Measurements from ENCODE around the gene PCBD2. TPM values are rescaled to one million over a fixed set of nuclear protein-coding genes. Genes with fewer than 3 reads are reported as not detected.
"Not testable (repeated sequence)": the region's sequence is repeated elsewhere in the genome, so short reads cannot be mapped to it uniquely, and the experiment has no call there.

PCBD2 gene
- total and polyA plus RNA-seq, 2 experiments from 2014 or later = 5.8 to 10.1 TPM

- Histone ChIP-seq H3K4me2 (ENCODE audit: unreplicated experiment) (no peak overlapping the region), H3K9me2 (ENCODE audit: insufficient read depth) (no peaks in the 10 kb centered on the region), H3K36me3 (ENCODE audit: low read depth) (no peaks in the 10 kb centered on the region), H3K9me3 (ENCODE audit: low read depth) (no peaks in the 10 kb centered on the region), H4K20me1 (ENCODE audit: insufficient read depth) (no peaks in the 10 kb centered on the region), H3K4me3 (no peak overlapping the region), H3K9ac (no peak overlapping the region), H3K27me3 (replicated peaks; ENCODE audit: insufficient read depth) (peaks cover 5% of the 10 kb centered on the region), H3K4me1 (ENCODE audit: insufficient read depth) (no peaks in the 10 kb centered on the region), H2AFZ (no peak overlapping the region), H3K79me2 (ENCODE audit: insufficient read depth) (no peaks in the 10 kb centered on the region), H3F3A (ENCODE audit: insufficient read depth) (no peaks in the 10 kb centered on the region), H3K27ac (no peak overlapping the region)
- no peak for TF ChIP-seq EZH2phosphoT487 (IDR thresholded peaks at IDR 0.05; ENCODE audit: insufficient read depth, low read depth)
- no peak for TF ChIP-seq EZH2 (IDR thresholded peaks at IDR 0.05; ENCODE audit: insufficient read depth, poor library complexity, severe bottlenecking)
- 62 to 66% methylated on average over 8 of the region's 8 CpGs for WGBS, 2 experiments (ENCODE audit: low coverage in 1 of 2, low lambda C conversion rate in 2 of 2, missing lambda C conversion rate in 2 of 2)
- in situ Hi-C loops (cut with MboI) = no loop called here
- no peak for DNase-seq
These were observed 91.0 kb downstream of the PCBD2 start for GRCh38 chr5:134995850-134996402.

- H4K20me1 ChIP-seq (ENCODE audit: insufficient read depth) = no peaks in the 10 kb centered on the region
- WGBS, 2 experiments (ENCODE audit: low coverage in 1 of 2, low lambda C conversion rate in 2 of 2, missing lambda C conversion rate in 2 of 2) = 65 to 66% methylated on average over 11 of the region's 11 CpGs
These were observed 92.1 kb downstream of the PCBD2 start for GRCh38 chr5:134997015-134997414.

GRCh38 chr5:134998068-134998467 lies 93.1 kb downstream of the PCBD2 start:
- H2AFZ ChIP-seq; H4K20me1 ChIP-seq (ENCODE audit: insufficient read depth); H3K79me2 ChIP-seq (ENCODE audit: insufficient read depth); H3K4me2 ChIP-seq (ENCODE audit: unreplicated experiment); H3F3A ChIP-seq (ENCODE audit: insufficient read depth); in situ Hi-C loops (cut with MboI); H3K27ac ChIP-seq; H3K9me2 ChIP-seq (ENCODE audit: insufficient read depth); DNase-seq; H3K36me3 ChIP-seq (ENCODE audit: low read depth); H3K4me1 ChIP-seq (ENCODE audit: insufficient read depth); H3K9ac ChIP-seq; H3K4me3 ChIP-seq; H3K27me3 ChIP-seq (replicated peaks; ENCODE audit: insufficient read depth); H3K9me3 ChIP-seq (ENCODE audit: low read depth): not testable (repeated sequence)
- WGBS, 2 experiments (ENCODE audit: low coverage in 1 of 2, low lambda C conversion rate in 2 of 2, missing lambda C conversion rate in 2 of 2) = 51 to 53% methylated on average over 5 of the region's 5 CpGs

More at GRCh38 chr5:134997015-134997414, 92.1 kb downstream of the PCBD2 start:
- Histone ChIP-seq H3K79me2 (ENCODE audit: insufficient read depth) (no peaks in the 10 kb centered on the region), H2AFZ (no peak overlapping the region), H3K9ac (no peak overlapping the region), H3K27ac (no peak overlapping the region), H3K4me2 (ENCODE audit: unreplicated experiment) (no peak overlapping the region), H3K4me3 (no peak overlapping the region), H3K4me1 (ENCODE audit: insufficient read depth) (no peaks in the 10 kb centered on the region), H3F3A (ENCODE audit: insufficient read depth) (no peaks in the 10 kb centered on the region), H3K36me3 (ENCODE audit: low read depth) (no peaks in the 10 kb centered on the region), H3K27me3 (replicated peaks; ENCODE audit: insufficient read depth) (peaks cover 5% of the 10 kb centered on the region; the same call in 1 of the 2 replicates), H3K9me2 (ENCODE audit: insufficient read depth) (no peaks in the 10 kb centered on the region), H3K9me3 (ENCODE audit: low read depth) (no peaks in the 10 kb centered on the region)
- DNase-seq = no peak
- no peak for TF ChIP-seq EZH2phosphoT487 (IDR thresholded peaks at IDR 0.05; ENCODE audit: insufficient read depth, low read depth)
- TF ChIP-seq EZH2 (IDR thresholded peaks at IDR 0.05; ENCODE audit: insufficient read depth, poor library complexity, severe bottlenecking) = no peak
- in situ Hi-C loops (cut with MboI) = no loop called here

GRCh38 chr5:135004376-135004775 lies 99.4 kb downstream of the PCBD2 start:
- no peak for DNase-seq
- TF ChIP-seq EZH2phosphoT487 (IDR thresholded peaks at IDR 0.05; ENCODE audit: insufficient read depth, low read depth) (no peak), EZH2 (IDR thresholded peaks at IDR 0.05; ENCODE audit: insufficient read depth, poor library complexity, severe bottlenecking) (no peak)
- Histone ChIP-seq H3K4me3 (no peak overlapping the region), H3K9me3 (ENCODE audit: low read depth) (no peaks in the 10 kb centered on the region), H3K27ac (no peak overlapping the region), H3K9ac (no peak overlapping the region), H2AFZ (no peak overlapping the region), H3K9me2 (ENCODE audit: insufficient read depth) (no peaks in the 10 kb centered on the region), H3F3A (ENCODE audit: insufficient read depth) (no peaks in the 10 kb centered on the region), H3K4me2 (ENCODE audit: unreplicated experiment) (no peak overlapping the region), H3K27me3 (replicated peaks; ENCODE audit: insufficient read depth) (no peaks in the 10 kb centered on the region; the same call in 1 of the 2 replicates), H3K79me2 (ENCODE audit: insufficient read depth) (no peaks in the 10 kb centered on the region), H3K4me1 (ENCODE audit: insufficient read depth) (no peaks in the 10 kb centered on the region), H4K20me1 (ENCODE audit: insufficient read depth) (no peaks in the 10 kb centered on the region), H3K36me3 (ENCODE audit: low read depth) (no peaks in the 10 kb centered on the region)
- in situ Hi-C loops (cut with MboI) = no loop called here
- 51 to 62% methylated on average over 3 of the region's 3 CpGs for WGBS, 2 experiments (ENCODE audit: low coverage in 1 of 2, low lambda C conversion rate in 2 of 2, missing lambda C conversion rate in 2 of 2)

- DNase-seq = no peak
These were observed 100.1 kb downstream of the PCBD2 start for GRCh38 chr5:135005076-135005475.

More at GRCh38 chr5:135005076-135005475, 100.1 kb downstream of the PCBD2 start:
- no peaks in the 10 kb centered on the region for H3K9me2 ChIP-seq (ENCODE audit: insufficient read depth)
- no peaks in the 10 kb centered on the region; the same call in 1 of the 2 replicates for H3K27me3 ChIP-seq (replicated peaks; ENCODE audit: insufficient read depth)
- H2AFZ ChIP-seq = no peak overlapping the region
- no peak overlapping the region for H3K4me2 ChIP-seq (ENCODE audit: unreplicated experiment)
- in situ Hi-C loops (cut with MboI) = no loop called here
- WGBS, 2 experiments (ENCODE audit: low coverage in 1 of 2, low lambda C conversion rate in 2 of 2, missing lambda C conversion rate in 2 of 2) = 71 to 74% methylated on average over 3 of the region's 3 CpGs
- H3K4me1 ChIP-seq (ENCODE audit: insufficient read depth) = no peaks in the 10 kb centered on the region
- H3K9me3 ChIP-seq (ENCODE audit: low read depth) = no peaks in the 10 kb centered on the region
- TF ChIP-seq EZH2 (IDR thresholded peaks at IDR 0.05; ENCODE audit: insufficient read depth, poor library complexity, severe bottlenecking) (no peak), EZH2phosphoT487 (IDR thresholded peaks at IDR 0.05; ENCODE audit: insufficient read depth, low read depth) (no peak)
- H3F3A ChIP-seq (ENCODE audit: insufficient read depth) = no peaks in the 10 kb centered on the region
- H3K79me2 ChIP-seq (ENCODE audit: insufficient read depth) = no peaks in the 10 kb centered on the region
- H3K4me3 ChIP-seq = no peak overlapping the region
- H3K9ac ChIP-seq = no peak overlapping the region
- no peaks in the 10 kb centered on the region for H4K20me1 ChIP-seq (ENCODE audit: insufficient read depth)
- H3K27ac ChIP-seq = no peak overlapping the region
- H3K36me3 ChIP-seq (ENCODE audit: low read depth) = no peaks in the 10 kb centered on the region
